Measurements from ENCODE around the gene ARMH4. TPM values are rescaled to one million over a fixed set of nuclear protein-coding genes. Genes with fewer than 3 reads are reported as not detected.

Gene ARMH4
- total RNA-seq, 1 experiment from 2014 or later, result 42.6 TPM

DNA sequence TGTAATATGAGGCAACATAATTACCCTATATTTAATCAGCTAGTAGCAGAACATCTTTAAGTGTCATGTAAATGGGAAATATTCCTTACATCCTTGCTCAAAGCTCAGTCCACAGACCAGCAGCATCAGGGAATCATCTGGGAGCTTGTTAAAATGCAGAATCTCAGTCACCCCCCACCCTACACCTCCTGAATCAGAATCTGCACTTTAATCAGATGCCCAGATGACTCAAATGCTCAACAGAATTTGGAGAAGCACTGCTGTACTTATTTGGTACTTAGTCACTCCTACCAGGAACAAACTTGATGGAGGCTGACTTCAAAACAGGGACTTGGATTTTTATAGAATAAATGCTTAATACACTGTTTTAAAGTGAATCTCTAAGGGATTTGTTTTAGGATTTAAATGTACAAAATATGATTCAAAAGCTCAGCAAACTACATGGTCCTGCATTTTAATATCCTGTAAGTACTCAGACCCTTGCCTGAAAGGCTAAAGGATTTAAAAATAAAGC lies 96.5 kb downstream of the ARMH4 start:
- Histone ChIP-seq H3K9ac (ENCODE audit: extremely low read depth, insufficient read length, low read length) (no peak overlapping the region), H3K18ac (ENCODE audit: insufficient read length, low read depth, low read length) (no peak overlapping the region), H3K79me2 (ENCODE audit: insufficient read depth, low read length) (no peaks in the 10 kb centered on the region), H3K27me3 (ENCODE audit: insufficient read depth, low read length) (no peaks in the 10 kb centered on the region), H4K91ac (ENCODE audit: insufficient read length, low read depth, low read length) (no peak overlapping the region), H3K4me1 (ENCODE audit: insufficient read depth, low read length) (no peaks in the 10 kb centered on the region), H3K14ac (ENCODE audit: insufficient read depth, low read length) (no peak overlapping the region), H2BK12ac (ENCODE audit: insufficient read length, low read depth, low read length) (no peak overlapping the region), H3K27ac (ENCODE audit: insufficient read length, low read depth, low read length) (no peak overlapping the region), H3K9me3 (ENCODE audit: control insufficient read depth, low read depth, low read length) (no peaks in the 10 kb centered on the region), H2BK20ac (ENCODE audit: low read depth, low read length, poor library complexity, severe bottlenecking) (no peak overlapping the region), H3K23ac (ENCODE audit: insufficient read length, low read depth, low read length) (no peak overlapping the region), H4K8ac (replicated peaks; ENCODE audit: insufficient read length, low read depth, low read length) (no peak overlapping the region), H3K79me1 (ENCODE audit: insufficient read depth, low read depth, low read length, poor library complexity, severe bottlenecking) (no peaks in the 10 kb centered on the region), H2BK15ac (ENCODE audit: low read depth, low read length) (no peak overlapping the region), H2AFZ (ENCODE audit: low read length) (no peak overlapping the region), H3K23me2 (ENCODE audit: insufficient read length, low read depth, low read length, poor library complexity, severe bottlenecking) (no peaks in the 10 kb centered on the region), H3K56ac (ENCODE audit: insufficient read length, low read depth, low read length) (no peak overlapping the region), H3T11ph (ENCODE audit: low read length) (no peak overlapping the region), H3K4ac (ENCODE audit: low read depth, low read length) (no peak overlapping the region), H3K4me2 (ENCODE audit: insufficient read depth, insufficient read length, low read length) (no peak overlapping the region), H4K20me1 (ENCODE audit: control insufficient read depth, insufficient read depth, insufficient read length) (no peaks in the 10 kb centered on the region), H4K5ac (ENCODE audit: insufficient read length, low read depth, low read length) (no peak overlapping the region), H2BK5ac (ENCODE audit: insufficient read length, low read length) (no peak overlapping the region), H2BK120ac (ENCODE audit: low read depth, low read length, poor library complexity, severe bottlenecking) (no peak overlapping the region), H2AK5ac (ENCODE audit: insufficient read length, low read length) (no peak overlapping the region)
- H3K4me1 Mint-ChIP-seq, result peaks cover 0 to 3% of the 10 kb centered on the region in 2 experiments; a peak in 2 of 4 replicates
- H3K36me3 Mint-ChIP-seq (ENCODE audit: insufficient read depth in 1 of 3, low read depth in 3 of 3), result no peaks in the 10 kb centered on the region
- TF ChIP-seq, protein P1, sequence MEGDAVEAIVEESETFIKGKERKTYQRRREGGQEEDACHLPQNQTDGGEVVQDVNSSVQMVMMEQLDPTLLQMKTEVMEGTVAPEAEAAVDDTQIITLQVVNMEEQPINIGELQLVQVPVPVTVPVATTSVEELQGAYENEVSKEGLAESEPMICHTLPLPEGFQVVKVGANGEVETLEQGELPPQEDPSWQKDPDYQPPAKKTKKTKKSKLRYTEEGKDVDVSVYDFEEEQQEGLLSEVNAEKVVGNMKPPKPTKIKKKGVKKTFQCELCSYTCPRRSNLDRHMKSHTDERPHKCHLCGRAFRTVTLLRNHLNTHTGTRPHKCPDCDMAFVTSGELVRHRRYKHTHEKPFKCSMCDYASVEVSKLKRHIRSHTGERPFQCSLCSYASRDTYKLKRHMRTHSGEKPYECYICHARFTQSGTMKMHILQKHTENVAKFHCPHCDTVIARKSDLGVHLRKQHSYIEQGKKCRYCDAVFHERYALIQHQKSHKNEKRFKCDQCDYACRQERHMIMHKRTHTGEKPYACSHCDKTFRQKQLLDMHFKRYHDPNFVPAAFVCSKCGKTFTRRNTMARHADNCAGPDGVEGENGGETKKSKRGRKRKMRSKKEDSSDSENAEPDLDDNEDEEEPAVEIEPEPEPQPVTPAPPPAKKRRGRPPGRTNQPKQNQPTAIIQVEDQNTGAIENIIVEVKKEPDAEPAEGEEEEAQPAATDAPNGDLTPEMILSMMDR (conservative IDR thresholded peaks at IDR 0.05), result no peak
- no peaks in the 10 kb centered on the region for H3K9me3 Mint-ChIP-seq
- DNase-seq, result no peak
- H3K27me3 Mint-ChIP-seq (ENCODE audit: low read depth), result no peaks in the 10 kb centered on the region
- H3K27ac Mint-ChIP-seq, result no peak overlapping the region
- H3K4me3 Mint-ChIP-seq, result no peak overlapping the region

Data from H9 (cell line).